IMR-90 (cell line): ENCODE data around the gene OSBP2. TPM values are rescaled to one million over a fixed set of nuclear protein-coding genes. Genes with fewer than 3 reads are reported as not detected.

Source experiments
- BHLHE40 ChIP-seq: fragments of 150-350 bp; IDR thresholded peaks from 2 replicates; pipeline ENCODE4 v1.6.1; 2016; ENCODE audit warnings: mild to moderate bottlenecking, low read depth, low read length
- FOS ChIP-seq: fragments of 150-350 bp; IDR thresholded peaks from 2 replicates; pipeline ENCODE4 v1.6.1; 2016; ENCODE audit warnings: low read depth, low read length
- NFE2L2 ChIP-seq: fragments of 150-350 bp; IDR thresholded peaks from 2 replicates; pipeline ENCODE4 v1.6.1; 2016; ENCODE audit warnings: low read depth, mild to moderate bottlenecking, low read length
- POLR2A ChIP-seq: IDR thresholded peaks from 2 replicates; pipeline ENCODE4 v1.6.1; 2012; ENCODE audit warnings: mild to moderate bottlenecking, low read depth, low read length
- RAD21 ChIP-seq: IDR thresholded peaks from 2 replicates; pipeline ENCODE4 v1.6.1; 2012; ENCODE audit warnings: low read length, improper control_type of control experiment
- RCOR1 ChIP-seq: IDR thresholded peaks from 2 replicates; pipeline ENCODE4 v1.6.1; 2012; ENCODE audit warnings: mild to moderate bottlenecking, low read length, improper control_type of control experiment; ENCODE audit not compliant: insufficient replicate concordance
- SMC3 ChIP-seq: fragments of 150-350 bp; IDR thresholded peaks from 2 replicates; pipeline ENCODE4 v1.6.1; 2016; ENCODE audit warnings: low read depth, mild to moderate bottlenecking, antibody characterized with exemption, low read length, moderate library complexity
- polyA plus RNA-seq, 3 experiments: library from polyadenylated mRNA; depleted of rRNA; stranded (reverse); fragments of >200 nt; gene quantifications; 2 replicates each; pipeline ENCODE4 v1.2.3, GENCODE V29; 2012; ENCODE audit warnings: low replicate concordance in 1 of 3
- total RNA-seq: library from RNA; depleted of rRNA; stranded (reverse); fragments of >200 nt; gene quantifications from 2 replicates; pipeline ENCODE4 v1.2.3, GENCODE V29; 2012
- TF ChIP-seq, protein P1 (sequence below): fragments of 150-350 bp; IDR thresholded peaks from 2 replicates; pipeline ENCODE4 v1.6.1; 2017; ENCODE audit warnings: mild to moderate bottlenecking, antibody characterized with exemption, low read length, low read depth

The OSBP2 gene
- total and polyA plus RNA-seq, 2 of the 4 experiments (the other 2 are of a cell fraction) = 1.8 to 2.2 TPM

DNA sequence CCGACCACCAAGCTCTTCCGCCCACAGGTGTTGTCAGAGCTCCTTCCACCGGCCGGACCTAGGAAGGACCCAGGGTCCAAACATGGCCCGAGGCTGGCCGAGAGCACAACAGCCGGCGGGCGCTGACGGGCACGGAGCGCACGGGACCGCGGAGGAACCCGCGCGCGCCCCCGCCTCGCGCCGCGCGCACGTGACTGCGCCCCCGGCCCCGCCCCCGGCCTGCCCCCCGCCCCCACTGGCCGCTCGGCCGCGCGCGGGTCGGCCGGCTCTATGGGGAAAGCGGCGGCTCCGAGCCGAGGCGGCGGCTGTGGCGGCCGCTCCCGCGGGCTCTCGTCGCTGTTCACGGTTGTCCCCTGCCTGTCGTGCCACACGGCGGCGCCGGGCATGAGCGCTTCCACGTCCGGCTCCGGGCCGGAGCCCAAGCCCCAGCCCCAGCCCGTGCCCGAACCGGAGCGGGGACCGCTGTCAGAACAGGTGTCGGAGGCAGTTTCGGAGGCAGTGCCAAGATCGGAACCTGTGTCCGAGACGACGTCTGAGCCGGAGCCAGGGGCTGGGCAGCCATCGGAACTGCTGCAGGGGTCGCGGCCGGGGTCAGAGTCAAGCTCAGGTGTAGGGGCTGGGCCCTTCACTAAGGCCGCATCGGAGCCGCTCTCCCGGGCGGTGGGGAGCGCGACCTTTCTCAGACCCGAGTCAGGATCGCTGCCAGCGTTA lies at the start of gene OSBP2 (continued):
- TF ChIP-seq RCOR1 (no peak), FOS (no peak), BHLHE40 (no peak), RAD21 (no peak), NFE2L2 (no peak), SMC3 (no peak), POLR2A (no peak)
- TF ChIP-seq, protein P1, sequence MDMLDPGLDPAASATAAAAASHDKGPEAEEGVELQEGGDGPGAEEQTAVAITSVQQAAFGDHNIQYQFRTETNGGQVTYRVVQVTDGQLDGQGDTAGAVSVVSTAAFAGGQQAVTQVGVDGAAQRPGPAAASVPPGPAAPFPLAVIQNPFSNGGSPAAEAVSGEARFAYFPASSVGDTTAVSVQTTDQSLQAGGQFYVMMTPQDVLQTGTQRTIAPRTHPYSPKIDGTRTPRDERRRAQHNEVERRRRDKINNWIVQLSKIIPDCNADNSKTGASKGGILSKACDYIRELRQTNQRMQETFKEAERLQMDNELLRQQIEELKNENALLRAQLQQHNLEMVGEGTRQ = no peak
